ENCODE results near the gene KPNB1. TPM values are rescaled to one million over a fixed set of nuclear protein-coding genes. Genes with fewer than 3 reads are reported as not detected.

The KPNB1 gene
- polyA plus RNA-seq, 1 donor (not counting 4 experiments of a cell fraction or from before 2014, with no cell fraction given) = 220 TPM

DNA sequence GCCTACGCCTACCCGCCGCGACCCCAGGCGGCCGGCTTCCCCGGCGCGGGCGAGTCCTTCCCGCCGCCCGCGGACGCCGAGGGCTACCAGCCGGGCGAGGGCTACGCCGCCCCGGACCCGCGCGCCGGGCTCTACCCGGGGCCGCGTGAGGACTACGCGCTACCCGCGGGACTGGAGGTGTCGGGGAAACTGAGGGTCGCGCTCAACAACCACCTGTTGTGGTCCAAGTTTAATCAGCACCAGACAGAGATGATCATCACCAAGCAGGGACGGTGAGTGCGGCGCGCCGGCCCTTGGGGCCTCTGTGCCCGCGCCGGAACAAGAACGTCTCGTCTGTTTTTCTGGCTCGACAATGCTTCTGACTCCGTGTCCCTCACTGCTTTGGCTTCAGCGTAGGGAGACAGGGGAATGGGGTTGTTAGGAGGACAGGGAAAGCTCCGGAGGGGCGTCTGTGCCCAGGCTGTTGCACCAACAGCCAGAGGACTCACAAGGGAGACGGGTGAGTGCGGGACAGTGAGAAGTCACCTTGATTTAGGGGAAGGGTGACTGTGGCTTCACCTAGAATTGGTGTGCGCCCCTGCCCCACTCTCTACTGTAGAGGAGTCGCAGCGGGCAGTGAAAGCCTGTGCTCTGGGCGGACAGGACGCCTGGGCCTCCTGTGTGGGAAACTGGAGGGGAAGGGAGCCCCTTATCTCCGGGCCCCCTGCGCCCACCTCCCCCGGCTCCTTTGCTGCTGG lies 84.1 kb downstream of the KPNB1 start:
- TF ChIP-seq CTCF (optimal IDR thresholded peaks at IDR 0.05 in 1 of 3, IDR thresholded peaks at IDR 0.05 in 1 of 3, conservative IDR thresholded peaks at IDR 0.05 in 1 of 3; ENCODE audit: extremely low read depth in 1 of 3, insufficient read depth in 2 of 3, low read length in 3 of 3) = no peak
- TF ChIP-seq EZH2 (IDR thresholded peaks at IDR 0.05; ENCODE audit: low read length) = peak; percentile 96
- FAIRE-seq (no peak), DNase-seq (ENCODE audit: low read depth, low spot score) (no peak)
- Histone ChIP-seq H2AFZ (ENCODE audit: control insufficient read depth, low read length) (peak overlapping the region; percentile 6), H3K9ac (ENCODE audit: control insufficient read depth, extremely low read depth, insufficient read depth, low read length) (no peak overlapping the region), H3K4me2 (ENCODE audit: control insufficient read depth, extremely low read depth, insufficient read depth, low read depth, low read length) (peak overlapping the region; percentile 32), H3K9me1 (ENCODE audit: control insufficient read depth, extremely low read depth, insufficient read depth, low read length) (no peaks in the 10 kb centered on the region), H3K27me3 (ENCODE audit: control insufficient read depth, extremely low read depth, insufficient read depth, low read length) (peaks cover 60% of the 10 kb centered on the region), H3K4me1 (ENCODE audit: control insufficient read depth, extremely low read depth, insufficient read depth, low read length) (no peaks in the 10 kb centered on the region), H3K79me2 (ENCODE audit: control insufficient read depth, insufficient read depth, low read length) (no peaks in the 10 kb centered on the region), H3K36me3 (ENCODE audit: control insufficient read depth in 2 of 2, extremely low read depth in 1 of 2, insufficient read depth in 2 of 2, low read length in 2 of 2) (no peaks in the 10 kb centered on the region), H3K27ac (ENCODE audit: control insufficient read depth, insufficient read depth, low read length) (no peak overlapping the region), H4K20me1 (ENCODE audit: control insufficient read depth, extremely low read depth, insufficient read depth, low read length) (no peaks in the 10 kb centered on the region), H3K4me3 (ENCODE audit: control insufficient read depth in 2 of 3, extremely low read depth in 1 of 3, insufficient read depth in 2 of 3, low read depth in 1 of 3, low read length in 3 of 3) (no peak overlapping the region), H3K9me3 (ENCODE audit: control insufficient read depth, low read depth, low read length) (no peaks in the 10 kb centered on the region)
- dilution Hi-C loops (cut with MboI; ENCODE audit: extremely low pct_ligation_motif_present, low sequenced_read_pairs) = no loop called here

DNA sequence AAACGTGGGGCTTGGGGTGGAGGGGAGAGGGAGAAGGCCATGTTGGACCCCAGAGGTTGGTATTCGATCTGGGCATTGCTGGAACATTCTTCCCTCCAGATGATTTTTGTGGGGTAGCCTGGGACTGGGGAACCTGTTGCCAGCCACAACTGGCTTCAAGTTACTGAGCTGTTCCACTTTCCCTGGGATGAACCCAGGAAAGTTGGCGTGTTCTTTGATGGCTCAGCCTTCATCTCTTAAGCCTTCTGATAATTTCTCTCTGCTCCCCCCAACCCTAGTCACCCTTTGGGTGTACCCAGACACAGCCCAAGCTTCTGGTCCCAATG lies 85.4 kb downstream of the KPNB1 start:
- TF ChIP-seq EZH2 (IDR thresholded peaks at IDR 0.05; ENCODE audit: low read length) (no peak), CTCF (optimal IDR thresholded peaks at IDR 0.05 in 1 of 3, IDR thresholded peaks at IDR 0.05 in 1 of 3, conservative IDR thresholded peaks at IDR 0.05 in 1 of 3; ENCODE audit: extremely low read depth in 1 of 3, insufficient read depth in 2 of 3, low read length in 3 of 3) (no peak)
- no peaks in the 10 kb centered on the region for H3K4me1 ChIP-seq (ENCODE audit: control insufficient read depth, extremely low read depth, insufficient read depth, low read length)
- H3K4me3 ChIP-seq (ENCODE audit: control insufficient read depth in 2 of 3, extremely low read depth in 1 of 3, insufficient read depth in 2 of 3, low read depth in 1 of 3, low read length in 3 of 3) = no peak overlapping the region
- H4K20me1 ChIP-seq (ENCODE audit: control insufficient read depth, extremely low read depth, insufficient read depth, low read length) = no peaks in the 10 kb centered on the region
- no peaks in the 10 kb centered on the region for H3K9me3 ChIP-seq (ENCODE audit: control insufficient read depth, low read depth, low read length)
- H3K79me2 ChIP-seq (ENCODE audit: control insufficient read depth, insufficient read depth, low read length) = no peaks in the 10 kb centered on the region
- H3K9ac ChIP-seq (ENCODE audit: control insufficient read depth, extremely low read depth, insufficient read depth, low read length) = no peak overlapping the region
- H3K27ac ChIP-seq (ENCODE audit: control insufficient read depth, insufficient read depth, low read length) = no peak overlapping the region
- dilution Hi-C loops (cut with MboI; ENCODE audit: extremely low pct_ligation_motif_present, low sequenced_read_pairs) = no loop called here
- no peak overlapping the region for H3K4me2 ChIP-seq (ENCODE audit: control insufficient read depth, extremely low read depth, insufficient read depth, low read depth, low read length)
- H2AFZ ChIP-seq (ENCODE audit: control insufficient read depth, low read length) = no peak overlapping the region
- H3K36me3 ChIP-seq (ENCODE audit: control insufficient read depth in 2 of 2, extremely low read depth in 1 of 2, insufficient read depth in 2 of 2, low read length in 2 of 2) = no peaks in the 10 kb centered on the region
- DNase-seq (ENCODE audit: low read depth, low spot score) (no peak), FAIRE-seq (no peak)
- H3K27me3 ChIP-seq (ENCODE audit: control insufficient read depth, extremely low read depth, insufficient read depth, low read length) = peaks cover 60% of the 10 kb centered on the region
- no peaks in the 10 kb centered on the region for H3K9me1 ChIP-seq (ENCODE audit: control insufficient read depth, extremely low read depth, insufficient read depth, low read length)

Small RNAs within 50 kb of the gene (small RNA-seq; reads per million reads assigned to genes)
- gene AC015674.1 (ENCODE audit: insufficient read length in 3 of 3, low read depth in 3 of 3, low replicate concordance in 1 of 3) = 0 reads per million in 3 experiments

Other genes starting within 250 kb of the KPNB1 start
- gene NPEPPS, start 118.8 kb upstream of the KPNB1 start, polyA plus RNA-seq = 72.3 to 122 TPM (median 106 TPM) in 3 replicates
- 4.3 to 6.0 TPM (median 5.6 TPM) in 3 replicates for gene TBKBP1, start 44.2 kb downstream of the KPNB1 start, polyA plus RNA-seq
- gene TBX21, start 83.3 kb downstream of the KPNB1 start, polyA plus RNA-seq = not detected in 3 replicates
- gene OSBPL7, start 171.9 kb downstream of the KPNB1 start, polyA plus RNA-seq = 1.9 to 3.4 TPM (median 2.2 TPM) in 3 replicates
- 42.4 to 52.5 TPM (median 43.1 TPM) in 3 replicates for gene MRPL10, start 181.6 kb downstream of the KPNB1 start, polyA plus RNA-seq
- 0.13 to 0.43 TPM (median 0.34 TPM) in 3 replicates for gene LRRC46, start 181.8 kb downstream of the KPNB1 start, polyA plus RNA-seq
- gene SCRN2, start 191.4 kb downstream of the KPNB1 start, polyA plus RNA-seq = 17.1 to 26.4 TPM (median 24.8 TPM) in 3 replicates
- 2.0 to 3.0 TPM (median 2.0 TPM) in 3 replicates for gene SP6, start 201.2 kb downstream of the KPNB1 start, polyA plus RNA-seq
- 1.4 to 3.9 TPM (median 2.1 TPM) in 3 replicates for gene SP2, start 246.3 kb downstream of the KPNB1 start, polyA plus RNA-seq

All from keratinocyte (primary cell).